Gastroesophageal sphincter (tissue), 3 donors: ENCODE results near the gene CDK18.

Experiments used
- CTCF ChIP-seq, 4 experiments: fragments of 200-600 bp in 2 of 4; fragments of 450-650 bp in 2 of 4; sonication (generic) in 1 of 4; IDR thresholded peaks; one replicate each; pipeline ENCODE4 v1.5.1; 2017 to 2019; ENCODE audit warnings: antibody characterized with exemption in 4 of 4, mild to moderate bottlenecking in 2 of 4, moderate library complexity in 2 of 4
- EP300 ChIP-seq: sonication (generic); formaldehyde crosslinking; IDR thresholded peaks from one replicate; pipeline ENCODE4 v1.6.1; 2017; ENCODE audit warnings: antibody characterized with exemption, mild to moderate bottlenecking
- POLR2A ChIP-seq, 2 donors: fragments of 450-650 bp; IDR thresholded peaks; one replicate each; pipeline ENCODE4 v1.6.1; 2017; ENCODE audit warnings: antibody characterized with exemption in 2 of 2, mild to moderate bottlenecking in 2 of 2, moderate library complexity in 1 of 2
- POLR2AphosphoS5 ChIP-seq: sonication (generic); formaldehyde crosslinking; IDR thresholded peaks from one replicate; pipeline ENCODE4 v1.6.1; 2017; ENCODE audit warnings: antibody characterized with exemption

GRCh38 chr1:205576805-205577761 is 72.6 kb downstream of the CDK18 start:
- TF ChIP-seq POLR2A (IDR thresholded peaks at IDR 0.05), result no peak
- no peak for TF ChIP-seq CTCF (IDR thresholded peaks at IDR 0.05)
- TF ChIP-seq POLR2AphosphoS5, result no peak
- no peak for TF ChIP-seq EP300
